Stimulated activated CD4-positive, alpha-beta T cell treated with anti-CD3 and anti-CD28 coated beads, Interleukin-1b, Interleukin-23, amount 100 ng/mL, for 1 hour (primary cell): ENCODE results near the gene OPA1.

ENCODE experiments used
- DNase-seq, 2 donors: peaks; one replicate each; pipeline ENCODE4 v3.0.0-alpha.2; 2020; ENCODE audit warnings: low read depth in 2 of 2

Gene OPA1

GRCh38 chr3:193735850-193736249 is 142.8 kb downstream of the OPA1 start:
- no peak for DNase-seq

GRCh38 chr3:193736616-193737015 is 143.6 kb downstream of the OPA1 start:
- DNase-seq: no peak

- DNase-seq: no peak
These were observed 144.3 kb downstream of the OPA1 start for GRCh38 chr3:193737191-193737751.

- no peak for DNase-seq
These were observed 149.6 kb downstream of the OPA1 start for GRCh38 chr3:193742628-193743027.

GRCh38 chr3:193743702-193744047 is 150.7 kb downstream of the OPA1 start:
- DNase-seq: no peak

GRCh38 chr3:193744048-193744821 is 151.2 kb downstream of the OPA1 start:
- no peak for DNase-seq

- no peak for DNase-seq
These were observed 152.0 kb downstream of the OPA1 start for GRCh38 chr3:193744822-193745684.

GRCh38 chr3:193746832-193747231 is 153.8 kb downstream of the OPA1 start:
- no peak for DNase-seq
